ENCODE measurements around the gene SMIM23. TPM values are rescaled to one million over a fixed set of nuclear protein-coding genes. Genes with fewer than 3 reads are reported as not detected.

The SMIM23 gene
- polyA plus RNA-seq, 1 of the 3 experiments (the other 2 are of a cell fraction) = not detected

DNA sequence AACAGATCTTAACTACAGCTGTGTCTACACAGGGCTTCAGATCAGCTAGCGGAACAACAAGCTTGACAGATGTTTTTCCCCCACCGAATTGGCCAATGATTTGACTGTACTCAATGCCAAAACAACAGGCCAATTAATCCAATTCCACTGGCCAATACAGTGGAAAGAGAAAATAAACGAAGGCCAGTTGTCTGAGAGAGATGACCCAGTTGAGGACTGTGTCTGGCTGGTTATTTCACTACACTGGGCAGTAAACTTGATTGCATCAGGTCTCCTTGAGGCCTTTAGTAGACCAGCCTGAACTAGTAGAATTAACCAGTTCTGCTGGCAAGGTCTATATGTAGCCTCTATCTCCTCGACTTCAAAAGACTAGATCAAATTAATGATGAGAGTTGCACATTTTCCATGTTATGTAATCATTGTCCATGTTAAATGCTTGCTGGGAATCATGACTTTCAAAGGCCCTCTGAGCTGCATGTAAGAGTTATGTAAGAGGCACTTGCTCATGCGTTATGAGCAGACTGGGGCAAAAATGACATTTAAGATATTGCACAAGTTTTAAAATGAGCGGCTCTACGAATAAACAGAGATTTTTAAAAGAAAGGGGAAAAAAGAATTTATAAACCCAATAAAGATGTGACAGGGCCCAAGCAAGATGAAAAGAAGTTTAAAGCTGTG, 28.3 kb downstream of the SMIM23 start (continued):
- TF ChIP-seq EZH2phosphoT487 (IDR thresholded peaks at IDR 0.05; ENCODE audit: borderline replicate concordance, low read depth) (no peak), MXI1 (IDR thresholded peaks at IDR 0.05; ENCODE audit: low read depth, low read length) (no peak), FOXM1 (IDR thresholded peaks at IDR 0.05; ENCODE audit: low read depth) (no peak), YY1 (IDR thresholded peaks at IDR 0.05; ENCODE audit: low read depth) (no peak)
- TF ChIP-seq, protein P1, sequence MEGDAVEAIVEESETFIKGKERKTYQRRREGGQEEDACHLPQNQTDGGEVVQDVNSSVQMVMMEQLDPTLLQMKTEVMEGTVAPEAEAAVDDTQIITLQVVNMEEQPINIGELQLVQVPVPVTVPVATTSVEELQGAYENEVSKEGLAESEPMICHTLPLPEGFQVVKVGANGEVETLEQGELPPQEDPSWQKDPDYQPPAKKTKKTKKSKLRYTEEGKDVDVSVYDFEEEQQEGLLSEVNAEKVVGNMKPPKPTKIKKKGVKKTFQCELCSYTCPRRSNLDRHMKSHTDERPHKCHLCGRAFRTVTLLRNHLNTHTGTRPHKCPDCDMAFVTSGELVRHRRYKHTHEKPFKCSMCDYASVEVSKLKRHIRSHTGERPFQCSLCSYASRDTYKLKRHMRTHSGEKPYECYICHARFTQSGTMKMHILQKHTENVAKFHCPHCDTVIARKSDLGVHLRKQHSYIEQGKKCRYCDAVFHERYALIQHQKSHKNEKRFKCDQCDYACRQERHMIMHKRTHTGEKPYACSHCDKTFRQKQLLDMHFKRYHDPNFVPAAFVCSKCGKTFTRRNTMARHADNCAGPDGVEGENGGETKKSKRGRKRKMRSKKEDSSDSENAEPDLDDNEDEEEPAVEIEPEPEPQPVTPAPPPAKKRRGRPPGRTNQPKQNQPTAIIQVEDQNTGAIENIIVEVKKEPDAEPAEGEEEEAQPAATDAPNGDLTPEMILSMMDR (IDR thresholded peaks at IDR 0.05) = no peak

DNA sequence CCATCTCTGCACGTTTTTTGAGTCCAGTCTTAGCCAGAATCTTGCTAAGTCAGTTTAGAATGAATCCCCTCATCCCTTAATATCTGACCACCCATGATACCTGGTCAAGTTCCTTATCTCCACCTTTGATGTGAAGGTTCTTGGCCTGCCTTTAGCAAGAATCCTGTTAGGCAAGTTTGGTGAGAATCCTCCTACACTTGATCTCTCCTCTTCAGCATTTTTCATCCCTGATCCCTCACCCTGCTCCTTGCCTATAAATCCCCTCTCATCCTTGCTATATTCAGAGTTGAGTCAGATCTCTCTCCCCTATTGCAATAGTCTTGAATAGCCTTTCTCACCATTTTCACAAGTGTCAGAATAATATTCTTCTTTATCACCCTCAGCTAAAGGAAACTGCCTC, 31.0 kb downstream of the SMIM23 start:
- Histone ChIP-seq H3K79me2 (ENCODE audit: insufficient read depth) (no peaks in the 10 kb centered on the region), H4K20me1 (ENCODE audit: insufficient read depth) (no peaks in the 10 kb centered on the region), H3K4me2 (no peak overlapping the region), H3K9ac (no peak overlapping the region), H3K27me3 (ENCODE audit: insufficient read depth) (peaks cover 4% of the 10 kb centered on the region; the same call in 1 of the 2 replicates), H3K27ac (ENCODE audit: low read depth in 2 of 2, low read length in 1 of 2) (no peak overlapping the region), H3K4me1 (ENCODE audit: control insufficient read depth in 1 of 2, insufficient read depth in 2 of 2, low read depth in 1 of 2, low read length in 1 of 2) (no peaks in the 10 kb centered on the region), H2AFZ (ENCODE audit: low read depth) (no peak overlapping the region), H3K9me2 (no peaks in the 10 kb centered on the region), H3F3A (replicated peaks; ENCODE audit: insufficient read depth) (no peaks in the 10 kb centered on the region), H3K4me3 (ENCODE audit: low read depth in 2 of 2, low read length in 1 of 2) (no peak overlapping the region), H3K9me3 (no peaks in the 10 kb centered on the region), H3K36me3 (replicated peaks in 1 of 2; ENCODE audit: control insufficient read depth in 1 of 2, insufficient read depth in 2 of 2, low read length in 1 of 2) (no peaks in the 10 kb centered on the region)
- TF ChIP-seq, protein P1 (IDR thresholded peaks at IDR 0.05) = no peak
- no peak for TF ChIP-seq FOXJ3 (CRISPR knock-in tag; IDR thresholded peaks at IDR 0.05)
- 0% methylated on average over 1 of the region's 1 CpG for WGBS (ENCODE audit: low lambda C conversion rate)
- no peak for DNase-seq
- ChIA-PET CTCF (no interaction called here), POLR2A (no interaction called here)

DNA sequence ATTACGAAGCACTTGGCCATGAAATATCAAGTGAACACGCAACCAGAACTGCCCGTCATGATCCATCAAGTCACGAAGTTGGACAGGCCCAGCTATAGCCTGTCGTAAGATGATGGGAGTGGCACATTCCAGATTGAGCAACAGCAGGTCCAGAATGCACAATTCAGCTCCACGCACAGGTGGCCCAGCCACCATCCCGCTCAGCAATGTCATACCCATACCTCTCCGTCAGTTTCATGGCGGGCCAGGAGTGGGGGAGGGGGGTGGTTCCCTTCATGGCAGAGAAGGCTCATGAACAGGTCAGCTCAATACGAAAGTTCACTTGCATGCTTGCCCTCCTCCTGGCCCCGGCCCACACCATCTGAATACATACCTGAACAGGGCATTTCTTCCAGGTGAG, 34.9 kb downstream of the SMIM23 start:
- H4K20me1 ChIP-seq (ENCODE audit: insufficient read depth) = no peaks in the 10 kb centered on the region
- no peaks in the 10 kb centered on the region for H3F3A ChIP-seq (replicated peaks; ENCODE audit: insufficient read depth)
- 66% methylated on average over 11 of the region's 11 CpGs for WGBS (ENCODE audit: low lambda C conversion rate)
- H3K27ac ChIP-seq (ENCODE audit: low read depth in 2 of 2, low read length in 1 of 2) = no peak overlapping the region
- POLR2A ChIA-PET = no interaction called here
- no peaks in the 10 kb centered on the region for H3K4me1 ChIP-seq (ENCODE audit: control insufficient read depth in 1 of 2, insufficient read depth in 2 of 2, low read depth in 1 of 2, low read length in 1 of 2)
- H3K9me2 ChIP-seq = no peaks in the 10 kb centered on the region
- no peak overlapping the region for H3K4me2 ChIP-seq
- H3K27me3 ChIP-seq (ENCODE audit: insufficient read depth) = 0 out of 2 replicates have a peak, but pooled peaks cover 4% of the 10 kb centered on the region
- DNase-seq = no peak
- H3K9me3 ChIP-seq = no peaks in the 10 kb centered on the region
- no peak overlapping the region for H3K4me3 ChIP-seq (ENCODE audit: low read depth in 2 of 2, low read length in 1 of 2)
- CTCF ChIA-PET = no interaction called here
- no peaks in the 10 kb centered on the region for H3K36me3 ChIP-seq (replicated peaks in 1 of 2; ENCODE audit: control insufficient read depth in 1 of 2, insufficient read depth in 2 of 2, low read length in 1 of 2)
- H3K9ac ChIP-seq = no peak overlapping the region
- H3K79me2 ChIP-seq (ENCODE audit: insufficient read depth) = no peaks in the 10 kb centered on the region
- H2AFZ ChIP-seq (ENCODE audit: low read depth) = no peak overlapping the region
- TF ChIP-seq, protein P1 (IDR thresholded peaks at IDR 0.05) = no peak
- TF ChIP-seq TEAD4 (IDR thresholded peaks at IDR 0.05; ENCODE audit: borderline replicate concordance, insufficient read depth) (no peak), EZH2phosphoT487 (IDR thresholded peaks at IDR 0.05; ENCODE audit: borderline replicate concordance, low read depth) (no peak), SMC3 (IDR thresholded peaks at IDR 0.05; ENCODE audit: low read depth, low read length) (no peak), MXI1 (IDR thresholded peaks at IDR 0.05; ENCODE audit: low read depth, low read length) (no peak), SIN3A (IDR thresholded peaks at IDR 0.05; ENCODE audit: borderline replicate concordance, low read depth, low read length) (no peak), TCF12 (IDR thresholded peaks at IDR 0.05) (no peak), NFIC (IDR thresholded peaks at IDR 0.05; ENCODE audit: borderline replicate concordance) (no peak)
- TF ChIP-seq, protein P2, sequence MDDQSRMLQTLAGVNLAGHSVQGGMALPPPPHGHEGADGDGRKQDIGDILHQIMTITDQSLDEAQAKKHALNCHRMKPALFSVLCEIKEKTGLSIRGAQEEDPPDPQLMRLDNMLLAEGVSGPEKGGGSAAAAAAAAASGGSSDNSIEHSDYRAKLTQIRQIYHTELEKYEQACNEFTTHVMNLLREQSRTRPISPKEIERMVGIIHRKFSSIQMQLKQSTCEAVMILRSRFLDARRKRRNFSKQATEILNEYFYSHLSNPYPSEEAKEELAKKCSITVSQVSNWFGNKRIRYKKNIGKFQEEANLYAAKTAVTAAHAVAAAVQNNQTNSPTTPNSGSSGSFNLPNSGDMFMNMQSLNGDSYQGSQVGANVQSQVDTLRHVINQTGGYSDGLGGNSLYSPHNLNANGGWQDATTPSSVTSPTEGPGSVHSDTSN (IDR thresholded peaks at IDR 0.05) = no peak
